ENCODE results near the gene SCIN.

SCIN gene

DNA sequence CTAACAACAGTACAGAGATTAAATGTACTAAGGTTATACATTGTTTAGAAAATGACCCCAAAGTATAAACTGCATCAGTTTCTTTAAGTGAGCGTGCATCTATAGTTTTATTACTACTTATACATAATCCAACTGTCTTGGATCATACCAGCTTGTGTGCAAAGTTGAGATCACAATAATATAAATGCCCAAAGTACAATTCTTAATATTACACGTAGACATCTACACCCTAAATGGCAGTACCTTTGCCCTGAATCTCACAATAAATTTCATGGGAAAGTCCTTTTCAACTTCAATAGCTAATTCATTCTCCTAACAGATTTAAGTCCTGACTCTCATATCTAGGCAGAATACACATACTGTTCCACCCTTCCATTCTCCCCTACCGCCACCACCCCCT, 11.8 kb downstream of the SCIN start:
- H3K36me3 ChIP-seq: no peaks in the 10 kb centered on the region
- H3K4me3 ChIP-seq (ENCODE audit: low read depth in 1 of 2, low read length in 1 of 2): no peak overlapping the region
- H3K4me1 ChIP-seq (ENCODE audit: control insufficient read depth in 1 of 2, insufficient read depth in 1 of 2, low read depth in 1 of 2, low read length in 1 of 2): no peaks in the 10 kb centered on the region
- no peaks in the 10 kb centered on the region for H3K27me3 ChIP-seq
- H3K9me3 ChIP-seq: no peaks in the 10 kb centered on the region
- H3K27ac ChIP-seq: no peak overlapping the region
- no peak for TF ChIP-seq CTCF (IDR thresholded peaks at IDR 0.05)

GRCh38 chr7:12583176-12583575, 12.7 kb downstream of the SCIN start:
- Histone ChIP-seq H3K4me3 (ENCODE audit: low read depth in 1 of 2, low read length in 1 of 2) (no peak overlapping the region), H3K36me3 (no peaks in the 10 kb centered on the region), H3K4me1 (ENCODE audit: control insufficient read depth in 1 of 2, insufficient read depth in 1 of 2, low read depth in 1 of 2, low read length in 1 of 2) (no peaks in the 10 kb centered on the region), H3K27ac (no peak overlapping the region), H3K27me3 (no peaks in the 10 kb centered on the region), H3K9me3 (no peaks in the 10 kb centered on the region)
- no peak for TF ChIP-seq CTCF (IDR thresholded peaks at IDR 0.05)

- Histone ChIP-seq H3K27me3 (no peaks in the 10 kb centered on the region), H3K36me3 (no peaks in the 10 kb centered on the region), H3K9me3 (no peaks in the 10 kb centered on the region), H3K27ac (no peak overlapping the region), H3K4me3 (ENCODE audit: low read depth in 1 of 2, low read length in 1 of 2) (no peak overlapping the region), H3K4me1 (ENCODE audit: control insufficient read depth in 1 of 2, insufficient read depth in 1 of 2, low read depth in 1 of 2, low read length in 1 of 2) (no peaks in the 10 kb centered on the region)
- TF ChIP-seq CTCF (IDR thresholded peaks at IDR 0.05): no peak
Observed at GRCh38 chr7:12583922-12584321, 13.4 kb downstream of the SCIN start.

DNA sequence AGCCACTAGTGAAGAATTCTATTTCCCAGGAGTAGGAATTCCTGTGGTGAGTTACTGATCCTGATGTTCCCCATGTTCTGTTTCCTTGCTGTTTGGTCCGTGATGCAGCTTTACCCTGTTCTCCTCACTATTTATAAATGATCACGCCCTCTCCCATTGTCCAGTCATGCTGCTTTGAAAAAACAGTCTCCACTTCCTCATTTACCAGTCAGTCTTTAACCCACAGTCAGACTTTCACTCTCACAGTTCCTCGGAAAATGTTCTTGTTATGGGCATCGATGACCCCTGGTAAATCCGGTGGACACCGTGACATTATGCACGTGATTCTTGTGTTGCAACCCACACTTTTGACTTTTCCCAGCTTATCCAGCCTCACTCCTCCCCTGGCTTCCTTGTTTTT, 14.4 kb downstream of the SCIN start:
- H3K9me3 ChIP-seq: no peaks in the 10 kb centered on the region
- TF ChIP-seq CTCF (IDR thresholded peaks at IDR 0.05): no peak
- H3K4me3 ChIP-seq (ENCODE audit: low read depth in 1 of 2, low read length in 1 of 2): no peak overlapping the region
- H3K4me1 ChIP-seq (ENCODE audit: control insufficient read depth in 1 of 2, insufficient read depth in 1 of 2, low read depth in 1 of 2, low read length in 1 of 2): no peaks in the 10 kb centered on the region
- no peaks in the 10 kb centered on the region for H3K36me3 ChIP-seq
- no peaks in the 10 kb centered on the region for H3K27me3 ChIP-seq
- no peak overlapping the region for H3K27ac ChIP-seq

DNA sequence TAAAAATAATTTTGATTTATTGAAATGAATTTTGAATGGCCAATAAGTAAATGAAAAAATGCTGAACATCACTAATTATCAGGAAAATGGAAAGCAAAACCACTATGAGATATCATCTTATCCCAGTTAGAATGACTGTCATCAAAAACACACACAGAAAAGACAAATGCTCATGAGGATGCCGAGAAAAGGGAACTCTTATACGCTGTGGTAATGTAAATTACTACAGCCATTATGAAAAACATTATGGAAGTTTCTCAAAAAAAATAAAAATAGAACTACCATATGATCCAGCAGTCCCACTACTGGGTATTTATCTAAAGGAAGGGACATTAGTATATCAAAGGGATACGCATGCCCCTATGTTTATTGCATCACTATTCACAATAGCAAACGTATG, 15.8 kb downstream of the SCIN start:
- H3K9me3 ChIP-seq: no peaks in the 10 kb centered on the region
- H3K27ac ChIP-seq: no peak overlapping the region
- H3K4me3 ChIP-seq (ENCODE audit: low read depth in 1 of 2, low read length in 1 of 2): no peak overlapping the region
- H3K36me3 ChIP-seq: no peaks in the 10 kb centered on the region
- no peak for TF ChIP-seq CTCF (IDR thresholded peaks at IDR 0.05)
- no peaks in the 10 kb centered on the region for H3K4me1 ChIP-seq (ENCODE audit: control insufficient read depth in 1 of 2, insufficient read depth in 1 of 2, low read depth in 1 of 2, low read length in 1 of 2)
- H3K27me3 ChIP-seq: no peaks in the 10 kb centered on the region

GRCh38 chr7:12588259-12588904, 17.9 kb downstream of the SCIN start:
- no peak overlapping the region for H3K27ac ChIP-seq
- no peak overlapping the region for H3K4me3 ChIP-seq (ENCODE audit: low read depth in 1 of 2, low read length in 1 of 2)
- H3K36me3 ChIP-seq: no peaks in the 10 kb centered on the region
- no peaks in the 10 kb centered on the region for H3K27me3 ChIP-seq
- H3K9me3 ChIP-seq: no peaks in the 10 kb centered on the region
- TF ChIP-seq CTCF (IDR thresholded peaks at IDR 0.05): no peak
- no peaks in the 10 kb centered on the region for H3K4me1 ChIP-seq (ENCODE audit: control insufficient read depth in 1 of 2, insufficient read depth in 1 of 2, low read depth in 1 of 2, low read length in 1 of 2)

Data from neutrophil (primary cell).